ENCODE results near the gene PRDM8.
"Not testable (repeated sequence)": the region's sequence is repeated elsewhere in the genome, so short reads cannot be mapped to it uniquely, and the experiment has no call there.

GRCh38 chr4:80177793-80178192 is 19.5 kb upstream of the PRDM8 start:
- not testable (repeated sequence) for TF ChIP-seq POLR2A (IDR thresholded peaks at IDR 0.05; ENCODE audit: control extremely low read depth in 1 of 2, low read depth in 2 of 2, low read length in 2 of 2); CHD1 (IDR thresholded peaks at IDR 0.05; ENCODE audit: low read depth, low read length); YY1 (IDR thresholded peaks at IDR 0.05; ENCODE audit: low read depth, low read length); POLR2AphosphoS5 (IDR thresholded peaks at IDR 0.05; ENCODE audit: low read depth, low read length); ASH2L (IDR thresholded peaks at IDR 0.05; ENCODE audit: low read length); CTCF (IDR thresholded peaks at IDR 0.05; ENCODE audit: control extremely low read depth in 1 of 3, insufficient read depth in 1 of 3, low read depth in 1 of 3, low read length in 3 of 3); KDM1A (IDR thresholded peaks at IDR 0.05; ENCODE audit: borderline replicate concordance, low read length); HDAC6 (IDR thresholded peaks at IDR 0.05; ENCODE audit: low read depth, low read length)

All from H1 (cell line).